SK-N-SH treated with all-trans-retinoic acid at 6 μM for 48 hours (cell line): ENCODE results near the gene LENEP.

ENCODE experiments used
- ATAC-seq: fragments of 200-7000 bp; cut with Tn5 transposase; 3 replicates; pipeline ENCODE4 v1.9.1; 2020; ENCODE audit warnings: mild to moderate bottlenecking, moderate library complexity
- ARNTL ChIP-seq: fragments of 450-650 bp; formaldehyde crosslinking; IDR thresholded peaks from 2 replicates; pipeline ENCODE4 v1.5.0; 2020; ENCODE audit warnings: low read depth, mild to moderate bottlenecking, moderate library complexity, borderline replicate concordance
- BACH2 ChIP-seq: fragments of 250-450 bp; sonication (Bioruptor Pico); IDR thresholded peaks from 2 replicates; pipeline ENCODE4 v1.9.0; 2021; ENCODE audit warnings: mild to moderate bottlenecking, borderline replicate concordance
- CREB5 ChIP-seq: fragments of 250-450 bp; sonication (Bioruptor Pico); IDR thresholded peaks from 2 replicates; pipeline ENCODE4 v1.5.1; 2020; ENCODE audit warnings: low read depth, mild to moderate bottlenecking, moderate library complexity
- CSDC2 ChIP-seq: fragments of 250-450 bp; sonication (Bioruptor Pico); IDR thresholded peaks from 2 replicates; pipeline ENCODE4 v1.5.0; 2020; ENCODE audit warnings: mild to moderate bottlenecking, moderate library complexity
- ESRRG ChIP-seq: fragments of 250-450 bp; sonication (Bioruptor Pico); IDR thresholded peaks from 2 replicates; pipeline ENCODE4 v1.6.1; 2021; ENCODE audit warnings: mild to moderate bottlenecking
- GLIS3 ChIP-seq: fragments of 250-450 bp; sonication (Bioruptor Pico); IDR thresholded peaks from 2 replicates; pipeline ENCODE4 v1.5.0; 2020; ENCODE audit warnings: mild to moderate bottlenecking, moderate library complexity
- ISL1 ChIP-seq: fragments of 250-450 bp; sonication (Bioruptor Pico); IDR thresholded peaks from 2 replicates; pipeline ENCODE4 v2.1.2; 2022; ENCODE audit warnings: mild to moderate bottlenecking, moderate library complexity
- OSR1 ChIP-seq: fragments of 250-450 bp; sonication (Bioruptor Pico); IDR thresholded peaks from 2 replicates; pipeline ENCODE4 v1.8.0; 2022; ENCODE audit warnings: moderate library complexity, mild to moderate bottlenecking, inconsistent platforms
- PPARA ChIP-seq: fragments of 250-450 bp; sonication (Bioruptor Pico); IDR thresholded peaks from 2 replicates; pipeline ENCODE4 v1.5.0; 2020; ENCODE audit warnings: mild to moderate bottlenecking, borderline replicate concordance
- RARB ChIP-seq: fragments of 250-450 bp; sonication (Bioruptor Pico); IDR thresholded peaks from 2 replicates; pipeline ENCODE4 v1.8.0; 2021; ENCODE audit warnings: mild to moderate bottlenecking, moderate library complexity
- SNAI2 ChIP-seq: fragments of 250-450 bp; sonication (Bioruptor Pico); IDR thresholded peaks from 2 replicates; pipeline ENCODE4 v1.5.0; 2020; ENCODE audit warnings: mild to moderate bottlenecking, moderate library complexity
- TCF4 ChIP-seq: fragments of 250-450 bp; sonication (Bioruptor Pico); IDR thresholded peaks from 2 replicates; pipeline ENCODE4 v1.8.0; 2021; ENCODE audit warnings: mild to moderate bottlenecking, moderate library complexity, borderline replicate concordance
- TOX ChIP-seq: fragments of 250-450 bp; sonication (Bioruptor Pico); IDR thresholded peaks from 2 replicates; pipeline ENCODE4 v1.8.0; 2021; ENCODE audit warnings: mild to moderate bottlenecking, moderate library complexity, borderline replicate concordance
- ZC3H10 ChIP-seq: fragments of 250-450 bp; sonication (Bioruptor Pico); IDR thresholded peaks from 2 replicates; pipeline ENCODE4 v1.5.1; 2021; ENCODE audit warnings: mild to moderate bottlenecking, moderate library complexity
- ZFP3 ChIP-seq: fragments of 250-450 bp; sonication (Bioruptor Pico); IDR thresholded peaks from 2 replicates; pipeline ENCODE4 v1.5.0; 2020; ENCODE audit warnings: mild to moderate bottlenecking, moderate library complexity
- ZFP30 ChIP-seq: fragments of 450-650 bp; formaldehyde crosslinking; IDR thresholded peaks from 2 replicates; pipeline ENCODE4 v1.5.0; 2022; ENCODE audit warnings: mild to moderate bottlenecking, moderate library complexity
- ZNF8 ChIP-seq: fragments of 450-650 bp; formaldehyde crosslinking; IDR thresholded peaks from 2 replicates; pipeline ENCODE4 v1.5.0; 2020; ENCODE audit warnings: mild to moderate bottlenecking, moderate library complexity
- TF ChIP-seq, protein P1 (sequence below): fragments of 250-450 bp; sonication (Bioruptor Pico); IDR thresholded peaks from 2 replicates; pipeline ENCODE4 v1.8.0; 2020; ENCODE audit warnings: mild to moderate bottlenecking, moderate library complexity, borderline replicate concordance
- TF ChIP-seq, protein P2 (sequence below): fragments of 250-450 bp; sonication (Bioruptor Pico); IDR thresholded peaks from 2 replicates; pipeline ENCODE4 v1.8.0; 2021; ENCODE audit warnings: low read depth, mild to moderate bottlenecking, moderate library complexity, borderline replicate concordance
- TF ChIP-seq, protein P3 (sequence below): fragments of 250-450 bp; sonication (Bioruptor Pico); IDR thresholded peaks from 2 replicates; pipeline ENCODE4 v1.5.1; 2021; ENCODE audit warnings: mild to moderate bottlenecking, moderate library complexity
- TF ChIP-seq, protein P4 (sequence below): fragments of 250-450 bp; sonication (Bioruptor Pico); IDR thresholded peaks from 2 replicates; pipeline ENCODE4 v1.5.0; 2020; ENCODE audit warnings: mild to moderate bottlenecking, moderate library complexity

Gene LENEP

DNA sequence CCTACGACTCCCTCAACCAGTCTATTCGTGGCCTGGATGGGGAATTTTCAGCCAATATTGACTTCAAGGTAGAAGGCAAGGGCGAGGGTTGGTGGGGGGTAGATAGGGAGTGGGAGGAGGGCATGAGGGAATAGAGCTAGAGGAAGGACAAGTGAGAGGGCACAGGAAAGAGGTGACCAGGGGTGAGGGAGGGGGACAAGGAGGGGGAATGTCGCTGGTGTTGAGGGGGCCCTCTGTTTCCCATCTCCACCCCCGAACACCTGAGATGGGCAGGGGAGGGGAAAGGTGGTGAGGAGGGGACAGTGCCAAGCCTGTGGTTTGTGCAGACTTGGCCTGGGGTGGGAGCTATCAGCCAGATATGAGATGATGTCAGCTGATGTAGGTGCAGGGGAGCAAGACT is 49.4 kb downstream of the LENEP start:
- no peak for ATAC-seq
- TF ChIP-seq SNAI2 (CRISPR knock-in tag): no peak
- TF ChIP-seq BACH2 (CRISPR knock-in tag): no peak
- TF ChIP-seq CREB5 (CRISPR knock-in tag): no peak
- no peak for TF ChIP-seq PPARA (CRISPR knock-in tag)
- TF ChIP-seq ISL1 (CRISPR knock-in tag): no peak
- TF ChIP-seq, protein P1, sequence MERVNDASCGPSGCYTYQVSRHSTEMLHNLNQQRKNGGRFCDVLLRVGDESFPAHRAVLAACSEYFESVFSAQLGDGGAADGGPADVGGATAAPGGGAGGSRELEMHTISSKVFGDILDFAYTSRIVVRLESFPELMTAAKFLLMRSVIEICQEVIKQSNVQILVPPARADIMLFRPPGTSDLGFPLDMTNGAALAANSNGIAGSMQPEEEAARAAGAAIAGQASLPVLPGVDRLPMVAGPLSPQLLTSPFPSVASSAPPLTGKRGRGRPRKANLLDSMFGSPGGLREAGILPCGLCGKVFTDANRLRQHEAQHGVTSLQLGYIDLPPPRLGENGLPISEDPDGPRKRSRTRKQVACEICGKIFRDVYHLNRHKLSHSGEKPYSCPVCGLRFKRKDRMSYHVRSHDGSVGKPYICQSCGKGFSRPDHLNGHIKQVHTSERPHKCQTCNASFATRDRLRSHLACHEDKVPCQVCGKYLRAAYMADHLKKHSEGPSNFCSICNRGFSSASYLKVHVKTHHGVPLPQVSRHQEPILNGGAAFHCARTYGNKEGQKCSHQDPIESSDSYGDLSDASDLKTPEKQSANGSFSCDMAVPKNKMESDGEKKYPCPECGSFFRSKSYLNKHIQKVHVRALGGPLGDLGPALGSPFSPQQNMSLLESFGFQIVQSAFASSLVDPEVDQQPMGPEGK: no peak
- no peak for TF ChIP-seq ZNF8
- TF ChIP-seq, protein P2, sequence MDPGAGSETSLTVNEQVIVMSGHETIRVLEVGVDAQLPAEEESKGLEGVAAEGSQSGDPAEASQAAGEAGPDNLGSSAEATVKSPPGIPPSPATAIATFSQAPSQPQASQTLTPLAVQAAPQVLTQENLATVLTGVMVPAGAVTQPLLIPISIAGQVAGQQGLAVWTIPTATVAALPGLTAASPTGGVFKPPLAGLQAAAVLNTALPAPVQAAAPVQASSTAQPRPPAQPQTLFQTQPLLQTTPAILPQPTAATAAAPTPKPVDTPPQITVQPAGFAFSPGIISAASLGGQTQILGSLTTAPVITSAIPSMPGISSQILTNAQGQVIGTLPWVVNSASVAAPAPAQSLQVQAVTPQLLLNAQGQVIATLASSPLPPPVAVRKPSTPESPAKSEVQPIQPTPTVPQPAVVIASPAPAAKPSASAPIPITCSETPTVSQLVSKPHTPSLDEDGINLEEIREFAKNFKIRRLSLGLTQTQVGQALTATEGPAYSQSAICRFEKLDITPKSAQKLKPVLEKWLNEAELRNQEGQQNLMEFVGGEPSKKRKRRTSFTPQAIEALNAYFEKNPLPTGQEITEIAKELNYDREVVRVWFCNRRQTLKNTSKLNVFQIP (CRISPR knock-in tag): no peak
- TF ChIP-seq ZFP30 (CRISPR knock-in tag): no peak
- no peak for TF ChIP-seq ESRRG (CRISPR knock-in tag)
- no peak for TF ChIP-seq ZFP3 (CRISPR knock-in tag)
- TF ChIP-seq OSR1: no peak
- no peak for TF ChIP-seq RARB (CRISPR knock-in tag)
- TF ChIP-seq, protein P3, sequence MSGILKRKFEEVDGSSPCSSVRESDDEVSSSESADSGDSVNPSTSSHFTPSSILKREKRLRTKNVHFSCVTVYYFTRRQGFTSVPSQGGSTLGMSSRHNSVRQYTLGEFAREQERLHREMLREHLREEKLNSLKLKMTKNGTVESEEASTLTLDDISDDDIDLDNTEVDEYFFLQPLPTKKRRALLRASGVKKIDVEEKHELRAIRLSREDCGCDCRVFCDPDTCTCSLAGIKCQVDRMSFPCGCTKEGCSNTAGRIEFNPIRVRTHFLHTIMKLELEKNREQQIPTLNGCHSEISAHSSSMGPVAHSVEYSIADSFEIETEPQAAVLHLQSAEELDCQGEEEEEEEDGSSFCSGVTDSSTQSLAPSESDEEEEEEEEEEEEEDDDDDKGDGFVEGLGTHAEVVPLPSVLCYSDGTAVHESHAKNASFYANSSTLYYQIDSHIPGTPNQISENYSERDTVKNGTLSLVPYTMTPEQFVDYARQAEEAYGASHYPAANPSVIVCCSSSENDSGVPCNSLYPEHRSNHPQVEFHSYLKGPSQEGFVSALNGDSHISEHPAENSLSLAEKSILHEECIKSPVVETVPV (CRISPR knock-in tag): no peak
- TF ChIP-seq CSDC2 (CRISPR knock-in tag): no peak
- TF ChIP-seq ZC3H10 (CRISPR knock-in tag): no peak
- no peak for TF ChIP-seq TOX (CRISPR knock-in tag)
- TF ChIP-seq, protein P4, sequence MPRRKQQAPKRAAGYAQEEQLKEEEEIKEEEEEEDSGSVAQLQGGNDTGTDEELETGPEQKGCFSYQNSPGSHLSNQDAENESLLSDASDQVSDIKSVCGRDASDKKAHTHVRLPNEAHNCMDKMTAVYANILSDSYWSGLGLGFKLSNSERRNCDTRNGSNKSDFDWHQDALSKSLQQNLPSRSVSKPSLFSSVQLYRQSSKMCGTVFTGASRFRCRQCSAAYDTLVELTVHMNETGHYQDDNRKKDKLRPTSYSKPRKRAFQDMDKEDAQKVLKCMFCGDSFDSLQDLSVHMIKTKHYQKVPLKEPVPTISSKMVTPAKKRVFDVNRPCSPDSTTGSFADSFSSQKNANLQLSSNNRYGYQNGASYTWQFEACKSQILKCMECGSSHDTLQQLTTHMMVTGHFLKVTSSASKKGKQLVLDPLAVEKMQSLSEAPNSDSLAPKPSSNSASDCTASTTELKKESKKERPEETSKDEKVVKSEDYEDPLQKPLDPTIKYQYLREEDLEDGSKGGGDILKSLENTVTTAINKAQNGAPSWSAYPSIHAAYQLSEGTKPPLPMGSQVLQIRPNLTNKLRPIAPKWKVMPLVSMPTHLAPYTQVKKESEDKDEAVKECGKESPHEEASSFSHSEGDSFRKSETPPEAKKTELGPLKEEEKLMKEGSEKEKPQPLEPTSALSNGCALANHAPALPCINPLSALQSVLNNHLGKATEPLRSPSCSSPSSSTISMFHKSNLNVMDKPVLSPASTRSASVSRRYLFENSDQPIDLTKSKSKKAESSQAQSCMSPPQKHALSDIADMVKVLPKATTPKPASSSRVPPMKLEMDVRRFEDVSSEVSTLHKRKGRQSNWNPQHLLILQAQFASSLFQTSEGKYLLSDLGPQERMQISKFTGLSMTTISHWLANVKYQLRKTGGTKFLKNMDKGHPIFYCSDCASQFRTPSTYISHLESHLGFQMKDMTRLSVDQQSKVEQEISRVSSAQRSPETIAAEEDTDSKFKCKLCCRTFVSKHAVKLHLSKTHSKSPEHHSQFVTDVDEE: no peak
- TF ChIP-seq ARNTL (CRISPR knock-in tag): no peak
- TF ChIP-seq TCF4 (CRISPR knock-in tag): no peak
- TF ChIP-seq, all 23 proteins: peak for 0

GRCh38 chr1:155043301-155043702 is 49.9 kb downstream of the LENEP start:
- TF ChIP-seq BACH2 (CRISPR knock-in tag) (no peak), GLIS3 (CRISPR knock-in tag) (no peak), ESRRG (CRISPR knock-in tag) (no peak), TCF4 (CRISPR knock-in tag) (no peak), OSR1 (no peak), PPARA (CRISPR knock-in tag) (no peak), ZNF8 (no peak), TOX (CRISPR knock-in tag) (no peak)
- TF ChIP-seq, protein P3 (CRISPR knock-in tag): no peak
- TF ChIP-seq, all 23 proteins: peak for 0
- ATAC-seq: no peak
